H1 (cell line): ENCODE measurements around the gene RBMX2. TPM values are rescaled to one million over a fixed set of nuclear protein-coding genes. Genes with fewer than 3 reads are reported as not detected.

Experiments
- CBX5 ChIP-seq: fragments of 300-800, 300-1000 bp; sonication (generic); IDR thresholded peaks from 2 replicates; pipeline ENCODE4 v1.7.1; 2016; ENCODE audit warnings: antibody characterized with exemption, low read length, low read depth
- CBX8 ChIP-seq: fragments of 300-800, 300-1000 bp; sonication (generic); IDR thresholded peaks from 2 replicates; pipeline ENCODE4 v1.7.1; 2016; ENCODE audit warnings: low read depth, low read length, borderline replicate concordance
- FOSL1 ChIP-seq: IDR thresholded peaks from 2 replicates; pipeline ENCODE4 v1.6.1; 2011; ENCODE audit warnings: mild to moderate bottlenecking, low read depth, low read length, moderate library complexity; ENCODE audit not compliant: insufficient read depth
- KDM1A ChIP-seq: fragments of 200-600, 300-600 bp; sonication (generic); IDR thresholded peaks from 2 replicates; pipeline ENCODE4 v1.7.1; 2016; ENCODE audit warnings: mild to moderate bottlenecking, low read length, borderline replicate concordance
- KDM5A ChIP-seq: fragments of 200-600 bp; IDR thresholded peaks from 2 replicates; pipeline ENCODE4 v1.7.1; 2012; ENCODE audit warnings: mild to moderate bottlenecking, low read length, inconsistent platforms, mixed read lengths
- RFX5 ChIP-seq: IDR thresholded peaks from 2 replicates; pipeline ENCODE4 v1.6.1; 2011; ENCODE audit warnings: low read depth, low read length, improper control_type of control experiment, borderline replicate concordance
- SIN3A ChIP-seq, 2 experiments: IDR thresholded peaks in 1 of 2; conservative IDR thresholded peaks in 1 of 2; 2 replicates each; pipeline ENCODE4 v1.6.1; 2011 to 2012; ENCODE audit warnings: low read length in 2 of 2, improper control_type of control experiment in 1 of 2, low read depth in 1 of 2, mild to moderate bottlenecking in 1 of 2
- SIRT6 ChIP-seq: IDR thresholded peaks from one replicate; pipeline ENCODE4 v1.7.1; 2012; ENCODE audit warnings: low read length, inconsistent platforms
- TAF7 ChIP-seq: optimal IDR thresholded peaks from 2 replicates; pipeline ENCODE3; 2011; ENCODE audit warnings: low read depth, mild to moderate bottlenecking, inconsistent platforms, low read length, moderate library complexity, borderline replicate concordance
- TEAD4 ChIP-seq: IDR thresholded peaks from 2 replicates; pipeline ENCODE4 v1.6.1; 2012; ENCODE audit warnings: low read depth, low read length, inconsistent platforms, mixed read lengths
- polyA plus RNA-seq, 7 experiments: library from polyadenylated mRNA; depleted of rRNA in 3 of 7; stranded (reverse) in 5 of 7; unstranded in 2 of 7; fragments of >200 nt in 5 of 7; fragments of 200-250 nt in 2 of 7; gene quantifications; 1 replicate in 5 of 7; 2 replicates in 1 of 7; 4 replicates in 1 of 7; pipeline versions ENCODE4 v1.2.1 to v1.2.3, GENCODE V29; 2011 to 2013; ENCODE audit warnings: missing spikeins in 2 of 7, mixed read lengths in 2 of 7
- total RNA-seq: library from RNA; stranded (reverse); fragmentation: NEBNext Ultra II Directional; extraction: Animal tissue kit (Norgen Biotek cat#: 25700); gene quantifications from 2 replicates; pipeline ENCODE4 v1.2.1, GENCODE V29; 2021
- TF ChIP-seq, protein P1 (sequence below): fragments of 300-600 bp; sonication (generic); IDR thresholded peaks from 2 replicates; pipeline ENCODE4 v1.7.1; 2012; ENCODE audit warnings: low read length, moderate library complexity, mild to moderate bottlenecking, inconsistent platforms; ENCODE audit not compliant: insufficient replicate concordance

RBMX2 gene
- total and polyA plus RNA-seq, 2 of the 8 experiments (the other 6 are each of a cell fraction or from before 2014, with no cell fraction given) = 10.8 to 23.2 TPM

DNA sequence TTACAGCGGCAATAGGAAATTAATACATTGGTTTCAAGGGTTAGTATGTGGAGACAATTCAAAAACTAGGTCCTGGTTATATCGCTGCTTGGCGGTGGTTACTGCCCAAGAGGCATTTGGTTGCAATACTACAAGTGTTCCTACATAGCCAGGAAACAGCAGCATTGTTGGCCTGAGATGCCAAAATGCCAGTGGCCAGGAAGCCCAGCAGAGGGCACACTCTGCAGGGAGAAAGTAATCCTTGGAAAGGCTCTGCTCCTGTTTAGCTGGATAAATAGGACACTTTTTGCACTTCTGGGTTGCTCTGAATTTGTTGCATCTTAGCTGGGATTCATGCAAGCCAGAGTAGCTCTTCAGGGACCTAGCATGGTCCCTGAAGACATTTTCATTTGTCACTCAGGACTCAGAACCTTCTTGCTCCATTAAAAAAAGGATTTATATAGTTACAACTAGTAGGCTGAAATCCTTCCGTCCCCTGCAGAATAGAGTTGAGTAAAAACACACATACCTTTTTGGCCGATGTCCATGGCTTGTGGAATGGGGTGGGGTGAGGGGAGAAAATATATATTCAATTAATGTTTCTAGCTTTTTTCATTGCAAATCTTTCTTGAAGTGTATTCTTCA is 8.2 kb upstream of the RBMX2 start (continued):
- TF ChIP-seq CBX5 (no peak), SIN3A (conservative IDR thresholded peaks at IDR 0.05 in 1 of 2, IDR thresholded peaks at IDR 0.05 in 1 of 2; ENCODE audit: low read depth in 1 of 2, low read length in 2 of 2) (no peak), SIRT6 (no peak), CBX8 (no peak), FOSL1 (no peak), TAF7 (no peak), KDM1A (no peak), KDM5A (no peak), TEAD4 (0 out of 2 replicates have a peak, but pooled peaks have one; percentile 10), RFX5 (no peak)
- TF ChIP-seq, protein P1, sequence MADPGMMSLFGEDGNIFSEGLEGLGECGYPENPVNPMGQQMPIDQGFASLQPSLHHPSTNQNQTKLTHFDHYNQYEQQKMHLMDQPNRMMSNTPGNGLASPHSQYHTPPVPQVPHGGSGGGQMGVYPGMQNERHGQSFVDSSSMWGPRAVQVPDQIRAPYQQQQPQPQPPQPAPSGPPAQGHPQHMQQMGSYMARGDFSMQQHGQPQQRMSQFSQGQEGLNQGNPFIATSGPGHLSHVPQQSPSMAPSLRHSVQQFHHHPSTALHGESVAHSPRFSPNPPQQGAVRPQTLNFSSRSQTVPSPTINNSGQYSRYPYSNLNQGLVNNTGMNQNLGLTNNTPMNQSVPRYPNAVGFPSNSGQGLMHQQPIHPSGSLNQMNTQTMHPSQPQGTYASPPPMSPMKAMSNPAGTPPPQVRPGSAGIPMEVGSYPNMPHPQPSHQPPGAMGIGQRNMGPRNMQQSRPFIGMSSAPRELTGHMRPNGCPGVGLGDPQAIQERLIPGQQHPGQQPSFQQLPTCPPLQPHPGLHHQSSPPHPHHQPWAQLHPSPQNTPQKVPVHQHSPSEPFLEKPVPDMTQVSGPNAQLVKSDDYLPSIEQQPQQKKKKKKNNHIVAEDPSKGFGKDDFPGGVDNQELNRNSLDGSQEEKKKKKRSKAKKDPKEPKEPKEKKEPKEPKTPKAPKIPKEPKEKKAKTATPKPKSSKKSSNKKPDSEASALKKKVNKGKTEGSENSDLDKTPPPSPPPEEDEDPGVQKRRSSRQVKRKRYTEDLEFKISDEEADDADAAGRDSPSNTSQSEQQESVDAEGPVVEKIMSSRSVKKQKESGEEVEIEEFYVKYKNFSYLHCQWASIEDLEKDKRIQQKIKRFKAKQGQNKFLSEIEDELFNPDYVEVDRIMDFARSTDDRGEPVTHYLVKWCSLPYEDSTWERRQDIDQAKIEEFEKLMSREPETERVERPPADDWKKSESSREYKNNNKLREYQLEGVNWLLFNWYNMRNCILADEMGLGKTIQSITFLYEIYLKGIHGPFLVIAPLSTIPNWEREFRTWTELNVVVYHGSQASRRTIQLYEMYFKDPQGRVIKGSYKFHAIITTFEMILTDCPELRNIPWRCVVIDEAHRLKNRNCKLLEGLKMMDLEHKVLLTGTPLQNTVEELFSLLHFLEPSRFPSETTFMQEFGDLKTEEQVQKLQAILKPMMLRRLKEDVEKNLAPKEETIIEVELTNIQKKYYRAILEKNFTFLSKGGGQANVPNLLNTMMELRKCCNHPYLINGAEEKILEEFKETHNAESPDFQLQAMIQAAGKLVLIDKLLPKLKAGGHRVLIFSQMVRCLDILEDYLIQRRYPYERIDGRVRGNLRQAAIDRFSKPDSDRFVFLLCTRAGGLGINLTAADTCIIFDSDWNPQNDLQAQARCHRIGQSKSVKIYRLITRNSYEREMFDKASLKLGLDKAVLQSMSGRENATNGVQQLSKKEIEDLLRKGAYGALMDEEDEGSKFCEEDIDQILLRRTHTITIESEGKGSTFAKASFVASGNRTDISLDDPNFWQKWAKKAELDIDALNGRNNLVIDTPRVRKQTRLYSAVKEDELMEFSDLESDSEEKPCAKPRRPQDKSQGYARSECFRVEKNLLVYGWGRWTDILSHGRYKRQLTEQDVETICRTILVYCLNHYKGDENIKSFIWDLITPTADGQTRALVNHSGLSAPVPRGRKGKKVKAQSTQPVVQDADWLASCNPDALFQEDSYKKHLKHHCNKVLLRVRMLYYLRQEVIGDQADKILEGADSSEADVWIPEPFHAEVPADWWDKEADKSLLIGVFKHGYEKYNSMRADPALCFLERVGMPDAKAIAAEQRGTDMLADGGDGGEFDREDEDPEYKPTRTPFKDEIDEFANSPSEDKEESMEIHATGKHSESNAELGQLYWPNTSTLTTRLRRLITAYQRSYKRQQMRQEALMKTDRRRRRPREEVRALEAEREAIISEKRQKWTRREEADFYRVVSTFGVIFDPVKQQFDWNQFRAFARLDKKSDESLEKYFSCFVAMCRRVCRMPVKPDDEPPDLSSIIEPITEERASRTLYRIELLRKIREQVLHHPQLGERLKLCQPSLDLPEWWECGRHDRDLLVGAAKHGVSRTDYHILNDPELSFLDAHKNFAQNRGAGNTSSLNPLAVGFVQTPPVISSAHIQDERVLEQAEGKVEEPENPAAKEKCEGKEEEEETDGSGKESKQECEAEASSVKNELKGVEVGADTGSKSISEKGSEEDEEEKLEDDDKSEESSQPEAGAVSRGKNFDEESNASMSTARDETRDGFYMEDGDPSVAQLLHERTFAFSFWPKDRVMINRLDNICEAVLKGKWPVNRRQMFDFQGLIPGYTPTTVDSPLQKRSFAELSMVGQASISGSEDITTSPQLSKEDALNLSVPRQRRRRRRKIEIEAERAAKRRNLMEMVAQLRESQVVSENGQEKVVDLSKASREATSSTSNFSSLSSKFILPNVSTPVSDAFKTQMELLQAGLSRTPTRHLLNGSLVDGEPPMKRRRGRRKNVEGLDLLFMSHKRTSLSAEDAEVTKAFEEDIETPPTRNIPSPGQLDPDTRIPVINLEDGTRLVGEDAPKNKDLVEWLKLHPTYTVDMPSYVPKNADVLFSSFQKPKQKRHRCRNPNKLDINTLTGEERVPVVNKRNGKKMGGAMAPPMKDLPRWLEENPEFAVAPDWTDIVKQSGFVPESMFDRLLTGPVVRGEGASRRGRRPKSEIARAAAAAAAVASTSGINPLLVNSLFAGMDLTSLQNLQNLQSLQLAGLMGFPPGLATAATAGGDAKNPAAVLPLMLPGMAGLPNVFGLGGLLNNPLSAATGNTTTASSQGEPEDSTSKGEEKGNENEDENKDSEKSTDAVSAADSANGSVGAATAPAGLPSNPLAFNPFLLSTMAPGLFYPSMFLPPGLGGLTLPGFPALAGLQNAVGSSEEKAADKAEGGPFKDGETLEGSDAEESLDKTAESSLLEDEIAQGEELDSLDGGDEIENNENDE = no peak
